PC-3 (cell line): Measurements from ENCODE around the gene SSBP2. TPM values are rescaled to one million over a fixed set of nuclear protein-coding genes. Genes with fewer than 3 reads are reported as not detected.

Source experiments
- ATAC-seq: fragments of 200-7000 bp; cut with Tn5 transposase; 2 replicates; pipeline ENCODE4 v1.9.1; 2020; ENCODE audit warnings: mild to moderate bottlenecking, moderate library complexity
- BruUV-seq: library from RNA; stranded (reverse); fragments of 400-500 nt; replicated peaks from 2 replicates; lab custom pipeline; 2021; lab: Mats Ljungman, UMichigan
- CTCF ChIA-PET: fragments of 300-600 bp; sonication (Branson Sonifier 250); formaldehyde crosslinking; loops from one replicate; lab custom pipeline; 2022; ENCODE audit warnings: antibody characterized with exemption; lab: Charles Lee
- POLR2A ChIA-PET: fragments of 300-600 bp; sonication (Branson Sonifier 250); formaldehyde crosslinking; loops from one replicate; lab custom pipeline; 2022; ENCODE audit warnings: antibody characterized with exemption; ENCODE audit not compliant: unreplicated experiment; lab: Charles Lee
- DNase-seq: peaks from one replicate; pipeline ENCODE4 v3.0.0-alpha.2; 2015
- H2AFZ ChIP-seq: fragments of 300-600 bp; sonication (generic); 2 replicates; pipeline ENCODE4 v1.6.0; 2016; ENCODE audit warnings: antibody characterized with exemption, low read length
- H3F3A ChIP-seq: fragments of 300-600 bp; sonication (generic); one replicate; pipeline ENCODE4 v1.6.0; 2017; ENCODE audit warnings: antibody characterized with exemption, low read length, control low read depth, mild to moderate bottlenecking; ENCODE audit not compliant: unreplicated experiment
- H3K27ac ChIP-seq: fragments of 300-600 bp; sonication (generic); 2 replicates; pipeline ENCODE4 v1.5.1; 2016; ENCODE audit warnings: mild to moderate bottlenecking, low read length
- H3K27me3 ChIP-seq: fragments of 300-600 bp; sonication (generic); 2 replicates; pipeline ENCODE4 v1.6.1; 2016; ENCODE audit warnings: low read length, mixed read lengths
- H3K36me3 ChIP-seq: fragments of 300-600 bp; sonication (generic); 2 replicates; pipeline ENCODE4 v1.6.1; 2016; ENCODE audit warnings: low read depth, mixed run types, low read length, mixed read lengths
- H3K4me1 ChIP-seq: fragments of 300-600 bp; sonication (generic); 2 replicates; pipeline ENCODE4 v1.5.1; 2016; ENCODE audit warnings: low read length; ENCODE audit not compliant: insufficient read depth
- H3K4me2 ChIP-seq: fragments of 300-600 bp; sonication (generic); 2 replicates; pipeline ENCODE4 v1.6.0; 2016; ENCODE audit warnings: low read length
- H3K4me3 ChIP-seq: fragments of 300-600 bp; sonication (generic); 2 replicates; pipeline ENCODE4 v1.5.1; 2016; ENCODE audit warnings: mild to moderate bottlenecking, low read length, mixed read lengths
- H3K79me2 ChIP-seq: fragments of 300-600 bp; sonication (generic); 2 replicates; pipeline ENCODE4 v1.6.1; 2017; ENCODE audit warnings: low read length, mixed read lengths
- H3K9ac ChIP-seq: fragments of 300-600 bp; sonication (generic); 2 replicates; pipeline ENCODE4 v1.6.0; 2016; ENCODE audit warnings: mild to moderate bottlenecking, low read length
- H3K9me2 ChIP-seq: fragments of 300-600 bp; sonication (generic); replicated peaks from 2 replicates; pipeline ENCODE4 v1.6.1; 2016; ENCODE audit warnings: mixed run types, low read length, mixed read lengths
- H3K9me3 ChIP-seq: fragments of 300-600 bp; sonication (generic); 2 replicates; pipeline ENCODE4 v1.6.1; 2016; ENCODE audit warnings: low read length, mixed read lengths
- H4K20me1 ChIP-seq: fragments of 300-600 bp; sonication (generic); 2 replicates; pipeline ENCODE4 v1.6.1; 2016; ENCODE audit warnings: low read length, mixed read lengths
- CTCF ChIP-seq: fragments of 300-600 bp; sonication (generic); conservative IDR thresholded peaks from 2 replicates; pipeline ENCODE4 v1.5.1; 2017; ENCODE audit warnings: antibody characterized with exemption, low read depth, mild to moderate bottlenecking, low read length
- EZH2 ChIP-seq: fragments of 300-600 bp; sonication (generic); IDR thresholded peaks from one replicate; pipeline ENCODE4 v1.6.1; 2017; ENCODE audit warnings: antibody characterized with exemption, mild to moderate bottlenecking, low read length; ENCODE audit not compliant: unreplicated experiment
- EZH2phosphoT487 ChIP-seq: fragments of 300-600 bp; sonication (generic); IDR thresholded peaks from 2 replicates; pipeline ENCODE4 v1.6.1; 2018; ENCODE audit warnings: mild to moderate bottlenecking, antibody characterized with exemption, low read length, borderline replicate concordance
- intact Hi-C: fragments of 100-400 bp; cut with micrococcal nuclease; formaldehyde crosslinking; loops from 2 replicates; pipeline ENCODE4 v1.9.0; 2023
- total RNA-seq: library from RNA; depleted of rRNA; stranded (reverse); fragments of >200 nt; gene quantifications from 2 replicates; pipeline ENCODE4 v1.2.3, GENCODE V29; 2014

Gene SSBP2
- total RNA-seq, 1 experiment from 2014 or later, result 5.8 TPM

DNA sequence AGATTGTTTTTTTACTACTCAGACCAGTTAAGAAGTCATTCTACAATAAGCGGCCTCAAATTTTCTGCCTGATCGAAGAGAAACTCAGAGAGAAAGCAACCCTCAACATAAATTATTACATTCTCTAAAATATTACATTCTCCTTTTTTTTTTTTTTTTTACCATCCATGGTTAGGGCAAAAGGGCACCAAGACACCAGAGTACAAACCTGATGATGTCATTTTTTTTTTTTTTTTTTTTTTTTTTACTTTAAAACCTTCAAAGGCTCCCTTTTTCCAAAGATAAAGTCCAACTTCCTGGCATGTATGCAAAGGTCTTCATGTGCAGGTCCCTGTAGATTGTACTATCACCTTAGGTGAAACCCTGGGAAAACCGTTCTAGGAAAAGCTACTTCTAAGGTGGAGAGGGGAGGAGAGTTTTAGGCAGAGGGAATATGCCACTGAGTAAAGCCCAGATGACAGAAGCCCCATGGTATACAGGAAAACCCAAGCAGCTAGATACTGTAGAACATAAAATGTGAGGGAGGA is 104.4 kb downstream of the SSBP2 start:
- no peak for TF ChIP-seq EZH2phosphoT487
- no peak for TF ChIP-seq EZH2
- TF ChIP-seq CTCF, result no peak
- Histone ChIP-seq H3K9me2 (no peaks in the 10 kb centered on the region), H3K4me2 (no peak overlapping the region), H2AFZ (no peak overlapping the region), H3K27ac (no peak overlapping the region), H3K9ac (no peak overlapping the region), H3K27me3 (no peaks in the 10 kb centered on the region), H3K9me3 (no peaks in the 10 kb centered on the region), H3F3A (no peaks in the 10 kb centered on the region), H3K36me3 (no peaks in the 10 kb centered on the region), H3K4me1 (no peaks in the 10 kb centered on the region), H4K20me1 (no peaks in the 10 kb centered on the region), H3K79me2 (no peaks in the 10 kb centered on the region), H3K4me3 (no peak overlapping the region)
- POLR2A ChIA-PET, result no interaction called here
- ATAC-seq, result no peak
- intact Hi-C loops, result no loop called here
- no TSS peak for BruUV-seq
- no peak for DNase-seq
- CTCF ChIA-PET, result interaction anchor here (0.7 kb wide), 1 partner anchor 19 kb away, joined by 4 read pairs; no protein-coding TSS in a partner anchor

- no peak overlapping the region for H3K9ac ChIP-seq
- no peak overlapping the region for H2AFZ ChIP-seq
- CTCF ChIA-PET, result no interaction called here
- no peak overlapping the region for H3K4me3 ChIP-seq
- H3K9me2 ChIP-seq, result no peaks in the 10 kb centered on the region
- DNase-seq (no peak), ATAC-seq (no peak)
- no peak overlapping the region for H3K27ac ChIP-seq
- H3K36me3 ChIP-seq, result no peaks in the 10 kb centered on the region
- no peaks in the 10 kb centered on the region for H3K4me1 ChIP-seq
- POLR2A ChIA-PET, result no interaction called here
- H3K27me3 ChIP-seq, result no peaks in the 10 kb centered on the region
- BruUV-seq, result no TSS peak
- no peaks in the 10 kb centered on the region for H4K20me1 ChIP-seq
- no peaks in the 10 kb centered on the region for H3K79me2 ChIP-seq
- intact Hi-C loops, result no loop called here
- no peaks in the 10 kb centered on the region for H3F3A ChIP-seq
- H3K4me2 ChIP-seq, result no peak overlapping the region
- H3K9me3 ChIP-seq, result no peaks in the 10 kb centered on the region
- TF ChIP-seq EZH2, result no peak
- TF ChIP-seq EZH2phosphoT487, result no peak
- no peak for TF ChIP-seq CTCF
Observed at GRCh38 chr5:81642210-81642609, 108.7 kb downstream of the SSBP2 start.

GRCh38 chr5:81639556-81639955 is 111.3 kb downstream of the SSBP2 start:
- H3F3A ChIP-seq, result no peaks in the 10 kb centered on the region
- H3K27me3 ChIP-seq, result no peaks in the 10 kb centered on the region
- H2AFZ ChIP-seq, result no peak overlapping the region
- H3K4me3 ChIP-seq, result no peak overlapping the region
- intact Hi-C loops, result no loop called here
- TF ChIP-seq EZH2phosphoT487 (no peak), EZH2 (no peak), CTCF (no peak)
- no peak overlapping the region for H3K9ac ChIP-seq
- H3K27ac ChIP-seq, result no peak overlapping the region
- no peaks in the 10 kb centered on the region for H3K36me3 ChIP-seq
- no peaks in the 10 kb centered on the region for H3K9me2 ChIP-seq
- no peaks in the 10 kb centered on the region for H4K20me1 ChIP-seq
- no peaks in the 10 kb centered on the region for H3K4me1 ChIP-seq
- no TSS peak for BruUV-seq
- DNase-seq (no peak), ATAC-seq (no peak)
- ChIA-PET POLR2A (no interaction called here), CTCF (no interaction called here)
- H3K79me2 ChIP-seq, result no peaks in the 10 kb centered on the region
- no peaks in the 10 kb centered on the region for H3K9me3 ChIP-seq
- no peak overlapping the region for H3K4me2 ChIP-seq
